GM12874 (cell line): ENCODE results near the gene ANKRD12.

Experiments
- CTCF ChIP-seq: IDR thresholded peaks from 2 replicates; pipeline ENCODE4 v1.5.1; 2011; ENCODE audit warnings: low read depth, mild to moderate bottlenecking, control low read depth, low read length, moderate library complexity; ENCODE audit not compliant: insufficient read depth

The ANKRD12 gene

GRCh38 chr18:9095297-9096006 is 41.1 kb upstream of the ANKRD12 start:
- TF ChIP-seq CTCF: no peak

- no peak for TF ChIP-seq CTCF
Measured at GRCh38 chr18:9096007-9096371, 40.6 kb upstream of the ANKRD12 start.

- no peak for TF ChIP-seq CTCF
Measured at GRCh38 chr18:9096685-9097084, 39.9 kb upstream of the ANKRD12 start.

DNA sequence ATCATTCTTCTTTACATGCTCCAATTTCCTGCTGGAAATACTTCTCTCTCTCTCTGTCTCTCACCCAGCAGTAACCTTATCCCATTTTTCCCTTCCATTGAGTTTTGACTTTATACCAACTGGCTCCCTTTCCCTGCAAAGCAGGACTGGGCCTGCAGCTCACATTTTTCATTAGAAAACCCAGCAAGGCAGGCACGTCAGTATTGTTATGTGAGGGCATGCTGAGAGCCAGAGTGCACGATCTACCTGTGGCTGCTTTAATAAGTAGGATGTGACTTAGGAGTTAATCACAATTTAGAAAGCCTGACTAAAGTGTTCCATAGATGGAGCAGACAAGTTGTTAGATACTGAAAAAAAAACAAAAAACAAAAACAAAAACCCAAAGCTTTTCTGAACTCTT is 39.2 kb upstream of the ANKRD12 start:
- TF ChIP-seq CTCF: no peak

DNA sequence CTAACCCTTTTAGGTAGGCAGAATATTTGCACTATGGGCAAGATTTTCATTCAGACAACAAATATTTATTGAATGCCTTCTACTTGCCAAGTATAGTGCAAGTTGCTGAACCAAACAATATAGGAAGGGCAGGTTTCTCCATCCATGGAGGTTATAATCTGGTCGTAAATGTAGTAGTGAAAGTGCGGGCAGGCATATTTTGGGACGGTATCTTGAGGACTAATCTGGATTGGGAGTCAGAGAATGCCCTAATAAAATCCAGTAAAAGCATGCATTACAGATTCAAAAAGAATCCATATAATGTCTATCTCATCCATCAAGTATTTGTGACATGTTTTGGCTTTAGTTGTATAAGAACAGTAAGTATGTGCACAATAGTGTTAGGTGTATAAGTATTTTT is 35.8 kb upstream of the ANKRD12 start:
- no peak for TF ChIP-seq CTCF

- TF ChIP-seq CTCF: no peak
Measured at GRCh38 chr18:9101730-9102507, 34.7 kb upstream of the ANKRD12 start.

DNA sequence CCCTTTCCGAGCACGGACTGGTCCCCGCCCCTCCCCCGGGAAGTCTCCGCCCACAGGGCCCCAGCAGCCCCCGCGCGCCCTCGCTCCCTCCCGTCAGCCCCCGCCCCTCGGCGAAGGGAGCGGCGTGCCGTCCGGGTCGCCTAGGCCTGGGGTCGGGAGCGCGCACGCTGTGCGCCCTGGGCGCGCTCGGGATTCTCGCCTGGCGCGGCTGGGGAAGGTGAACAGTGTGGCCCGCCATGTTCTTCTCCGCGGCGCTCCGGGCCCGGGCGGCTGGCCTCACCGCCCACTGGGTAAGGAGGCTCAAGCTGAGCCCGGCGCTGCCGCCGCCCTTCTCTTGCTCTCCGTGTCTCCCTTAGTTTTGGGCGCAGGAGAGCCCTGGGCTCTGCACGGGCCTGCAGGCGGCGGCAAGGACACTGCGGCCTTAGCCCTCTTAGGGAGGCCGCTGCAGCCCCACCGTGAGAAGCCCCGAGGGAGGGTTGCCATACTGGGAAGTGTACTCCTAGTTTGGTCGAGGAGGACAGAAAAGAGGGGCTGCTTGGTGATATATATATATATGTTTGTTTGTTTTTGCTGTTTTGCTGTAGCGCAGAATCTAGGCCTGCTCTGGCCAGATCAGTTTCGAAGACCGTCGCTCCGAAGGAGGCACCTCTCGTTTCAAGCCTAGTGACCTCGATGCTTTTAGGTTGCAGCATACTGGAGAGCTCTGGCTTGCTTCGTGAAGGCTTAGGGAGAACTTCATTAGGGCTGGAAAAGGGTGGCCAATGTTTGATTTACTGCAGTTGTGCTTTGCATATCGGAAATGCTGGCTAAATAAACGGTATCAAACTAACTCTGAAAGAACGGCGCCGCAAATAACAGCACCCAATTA is 33.8 kb upstream of the ANKRD12 start, which contains the start of gene NDUFV2:
Gene NDUFV2, plus strand, starts transcription at position 192 of the 868 bp plus-strand sequence. Its CDS starts 45 bp downstream, at position 237.
- TF ChIP-seq CTCF: no peak
